Measurements from ENCODE around the gene DNAAF5.

Gene DNAAF5

DNA sequence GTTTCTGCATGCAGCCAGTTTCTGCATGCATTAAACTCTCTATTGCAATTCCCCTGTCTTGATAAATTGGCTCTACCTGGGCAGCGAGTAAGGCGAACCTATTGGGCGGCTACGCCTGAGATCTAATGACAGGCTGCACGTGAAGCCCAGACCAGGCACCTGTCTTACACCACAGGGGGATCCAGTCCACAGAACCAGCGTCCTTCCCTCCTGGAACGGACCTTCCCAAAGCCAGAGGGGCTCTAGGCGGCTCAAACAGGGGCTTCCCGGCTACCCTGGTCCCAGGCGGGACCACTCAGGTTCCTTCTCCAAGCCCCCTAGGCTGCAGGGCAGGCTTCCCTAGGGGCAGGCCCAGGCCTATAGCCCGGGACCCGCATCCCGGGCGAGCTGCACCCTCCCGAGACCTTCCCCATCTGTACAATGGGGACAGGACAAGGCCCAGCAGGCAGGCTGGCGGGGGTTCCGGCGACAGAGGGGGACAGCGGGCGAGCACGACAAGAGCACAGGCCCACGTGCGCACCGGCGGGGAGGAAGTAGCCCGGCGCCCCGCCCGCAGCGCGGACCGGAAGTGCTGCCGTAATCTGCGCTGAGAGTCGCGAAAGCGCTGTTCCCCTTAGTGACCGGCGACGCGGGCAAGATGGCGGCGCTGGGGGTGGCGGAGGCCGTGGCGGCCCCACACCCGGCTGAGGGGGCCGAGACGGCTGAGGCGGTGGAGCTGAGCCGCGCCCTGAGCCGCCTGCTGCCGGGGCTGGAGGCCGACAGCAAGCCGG lies at the start of gene DNAAF5:
Gene DNAAF5 (plus strand): TSS at position 616 of the 770 bp plus-strand sequence. CDS start 22 bp downstream, at position 638.
- DNase-seq: peak; percentile 95

DNA sequence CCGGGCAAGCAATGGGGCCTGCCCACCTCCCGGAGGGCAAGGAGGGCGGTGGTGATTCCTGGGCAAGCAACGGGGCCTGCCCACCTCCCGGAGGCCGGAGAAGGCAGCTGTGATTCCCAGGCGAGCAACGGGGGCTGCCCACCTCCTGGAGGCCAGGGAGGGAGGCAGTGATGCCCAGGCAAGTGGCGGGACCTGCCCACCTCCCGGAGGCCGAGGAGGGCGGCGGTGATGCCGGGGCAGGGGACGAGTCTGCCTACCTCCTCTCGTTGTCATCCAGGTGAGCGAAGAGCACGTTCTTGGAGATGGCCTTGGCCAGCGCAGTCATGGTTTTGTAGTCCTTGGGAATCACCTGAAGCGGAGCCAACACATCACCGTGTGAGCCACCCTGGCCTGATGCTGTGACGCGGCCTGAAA lies 49.5 kb upstream of the DNAAF5 start:
- no peak for DNase-seq

DNA sequence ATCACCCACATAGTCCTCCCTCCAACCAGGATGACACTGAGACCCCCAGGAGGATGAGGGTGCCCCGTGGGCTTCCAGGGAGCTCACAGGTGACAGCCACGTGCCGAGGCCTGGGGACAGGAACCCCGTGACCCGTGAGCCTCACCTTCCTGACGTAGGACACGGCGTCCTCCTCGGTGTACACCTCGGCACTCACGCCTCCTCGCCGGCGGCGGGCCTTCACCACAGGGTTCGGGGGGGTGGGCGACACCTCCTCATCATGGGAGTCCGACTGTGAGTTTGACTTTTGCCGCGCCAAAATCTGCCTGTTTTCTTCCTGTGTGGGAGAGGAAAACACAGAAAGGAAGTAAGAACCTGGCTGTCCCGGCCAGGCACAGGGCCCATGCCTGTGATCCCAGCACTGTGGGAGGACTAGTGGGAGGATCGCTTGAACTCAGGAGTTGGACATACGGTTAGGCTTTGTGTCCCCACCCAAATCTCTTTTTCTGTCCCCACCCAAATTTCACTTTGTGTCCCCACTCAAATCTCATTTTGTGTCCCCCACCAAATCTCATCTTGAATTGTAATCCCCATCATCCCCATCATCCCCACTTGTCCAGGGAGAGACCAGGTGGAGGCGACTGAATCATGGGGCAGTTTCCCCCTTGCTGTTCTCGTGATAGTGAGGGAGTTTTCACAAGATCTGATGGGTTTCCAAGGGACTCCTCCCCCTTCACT lies 45.9 kb upstream of the DNAAF5 start:
- DNase-seq: no peak

DNA sequence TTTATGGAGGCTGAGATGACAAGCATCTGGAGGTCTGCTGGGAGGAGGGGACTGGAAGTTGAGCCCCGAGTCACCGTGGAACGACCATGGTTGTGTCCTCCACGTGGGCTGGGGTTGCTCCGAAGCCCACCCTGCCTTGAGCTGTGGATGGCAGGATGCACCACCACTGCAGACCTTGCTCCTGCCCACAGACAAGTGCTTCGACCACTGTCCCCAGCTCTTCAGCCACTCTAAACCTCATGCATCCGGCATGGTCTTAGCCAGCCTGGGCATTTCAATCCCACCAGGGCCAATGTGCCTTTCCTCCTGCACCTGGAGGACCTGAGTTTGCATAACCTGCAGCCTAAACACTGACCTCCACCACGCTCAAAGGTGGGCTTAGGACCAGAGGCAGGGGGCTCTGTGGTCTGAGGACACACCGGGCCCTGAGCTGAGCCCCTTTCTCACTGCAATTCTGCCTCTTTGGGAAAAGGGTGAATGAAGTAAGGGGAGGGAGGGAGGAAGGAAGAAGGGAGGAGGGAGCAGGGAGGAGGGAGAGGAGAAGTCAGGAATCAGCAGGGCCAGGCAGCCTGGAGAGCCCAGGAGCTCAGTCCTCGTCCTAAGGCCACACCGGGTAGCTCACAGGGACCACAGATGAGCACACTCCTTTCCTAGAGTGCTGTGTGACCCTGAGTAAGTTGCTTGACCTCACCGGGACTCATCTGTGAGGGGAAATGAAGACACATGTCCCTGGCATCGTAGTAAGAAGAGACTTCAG lies 44.8 kb upstream of the DNAAF5 start:
- DNase-seq: no peak

DNA sequence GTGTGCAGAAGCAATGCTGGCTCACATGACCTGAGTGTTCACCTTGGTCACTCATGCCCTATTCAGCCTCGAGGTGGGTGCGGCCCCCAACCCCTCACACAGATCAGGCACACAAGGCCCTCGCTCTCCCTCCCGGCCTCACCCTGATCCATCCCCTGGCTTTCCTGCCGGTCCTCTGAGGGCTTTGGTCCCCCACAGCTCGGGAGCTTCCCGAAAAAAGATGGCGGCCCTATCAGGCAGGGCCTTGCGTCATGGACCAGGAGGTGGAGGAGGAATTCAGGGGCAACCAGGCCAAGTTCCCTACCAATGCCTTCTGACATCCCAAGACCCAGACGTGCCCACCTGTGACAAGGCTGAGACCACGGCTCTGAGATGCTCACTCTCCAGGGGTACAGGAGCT lies 43.7 kb upstream of the DNAAF5 start:
- DNase-seq: no peak

DNA sequence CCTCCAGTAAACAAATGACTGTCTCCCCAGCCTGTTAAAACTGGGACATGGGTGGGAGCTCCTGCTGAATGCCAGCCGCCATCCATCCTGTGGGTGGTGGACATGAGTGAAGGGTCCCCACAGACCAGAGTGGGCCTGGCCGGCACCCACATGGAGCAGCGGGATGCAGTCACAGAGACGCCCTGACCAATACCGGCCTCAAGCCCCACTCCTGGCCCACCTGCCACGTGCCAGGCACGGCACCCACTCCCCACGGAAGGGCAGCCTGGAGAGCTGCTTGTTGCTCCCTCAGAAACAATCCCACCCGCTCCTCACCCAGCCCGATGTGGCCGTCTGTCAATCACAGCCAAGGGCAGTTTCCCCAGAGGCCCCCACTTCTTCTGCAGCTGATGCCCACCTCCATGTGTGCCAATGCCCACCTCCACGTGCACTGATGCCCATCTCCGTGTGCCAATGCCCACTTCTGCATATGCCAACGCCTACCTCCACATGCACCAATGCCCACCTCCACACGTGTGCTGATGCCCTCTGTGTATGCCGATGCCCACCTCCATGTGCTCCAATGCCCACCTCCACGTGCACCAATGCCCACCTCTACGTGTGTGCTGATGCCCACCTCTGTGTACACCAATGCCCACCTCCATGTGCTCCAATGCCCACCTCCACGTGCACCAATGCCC lies 42.8 kb upstream of the DNAAF5 start:
- no peak for DNase-seq

DNA sequence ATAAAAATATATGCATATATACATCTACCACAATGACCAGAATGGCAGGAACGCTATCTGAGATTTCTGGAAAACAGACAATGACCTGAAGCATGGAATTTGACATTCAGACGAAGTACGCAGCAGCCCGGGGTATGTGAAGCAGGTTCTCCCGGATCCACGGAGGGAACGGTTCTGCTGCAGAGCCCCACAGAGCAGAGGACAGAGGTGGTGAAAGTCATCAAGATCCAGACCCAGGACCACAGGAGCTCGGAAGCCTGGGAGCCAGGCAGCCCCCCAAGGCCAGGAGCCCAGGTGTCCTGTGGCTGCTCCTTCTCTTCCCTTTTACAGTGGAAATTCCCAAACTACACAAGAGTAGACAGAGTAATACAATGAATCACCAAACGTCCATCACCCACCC lies 42.1 kb upstream of the DNAAF5 start:
- no peak for DNase-seq

DNA sequence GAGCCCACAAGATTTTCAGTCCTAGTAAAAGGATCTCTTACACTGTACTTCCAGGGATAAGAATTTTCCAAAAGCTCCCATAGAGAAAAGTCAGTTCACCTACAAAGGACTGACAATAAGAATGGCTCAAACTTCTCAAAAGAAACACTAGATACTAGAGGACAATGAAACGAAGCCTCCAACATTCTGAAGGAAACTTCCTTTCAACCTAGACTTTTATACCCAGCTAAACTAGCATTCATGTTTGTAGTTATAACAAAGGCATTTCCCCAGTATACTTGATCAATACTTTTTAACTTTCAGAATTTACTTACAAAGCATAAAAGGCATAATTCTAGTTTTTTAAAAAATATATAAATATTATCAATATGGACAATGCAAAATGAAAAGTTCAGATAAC lies 41.0 kb upstream of the DNAAF5 start:
- no peak for DNase-seq

DNA sequence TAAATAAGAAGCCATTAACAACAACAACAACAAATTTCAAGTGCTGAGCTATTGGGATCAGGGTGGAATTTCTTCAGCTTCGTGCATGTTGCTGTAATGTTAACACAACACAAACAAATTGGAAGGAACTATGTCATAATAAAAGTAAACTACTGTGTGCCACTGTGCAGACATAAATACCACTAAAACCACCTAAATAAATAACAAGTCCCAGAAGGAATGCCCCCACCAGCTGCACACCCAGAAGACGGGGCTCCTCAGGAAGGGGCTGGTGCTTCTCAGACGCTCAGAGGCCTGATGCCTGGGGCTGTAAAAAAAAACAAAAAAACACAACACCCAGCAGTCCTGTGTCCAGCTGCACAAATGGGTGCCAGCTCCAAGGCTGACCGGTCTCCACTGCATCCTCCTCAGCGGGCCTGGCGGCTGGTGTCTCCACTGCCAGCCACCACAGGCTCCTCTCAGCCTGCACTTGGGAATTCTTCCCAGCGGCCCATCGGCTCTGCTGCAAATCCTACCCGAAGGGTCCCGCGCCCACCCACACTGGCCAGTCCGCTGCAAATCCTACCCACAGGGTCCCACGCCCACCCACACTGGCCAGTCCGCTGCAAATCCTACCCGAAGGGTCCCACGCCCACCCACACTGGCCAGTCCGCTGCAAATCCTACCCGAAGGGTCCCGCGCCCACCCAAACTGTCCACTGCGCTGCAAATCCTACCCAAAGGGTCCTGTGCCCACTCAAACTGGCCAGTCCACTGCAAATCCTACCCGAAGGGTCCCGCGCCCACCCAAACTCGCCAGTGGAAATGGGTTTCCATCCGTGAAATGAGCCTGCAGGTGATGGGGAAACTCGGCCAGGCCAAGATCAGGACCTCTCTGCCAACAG lies 35.8 kb upstream of the DNAAF5 start:
- DNase-seq: no peak

DNA sequence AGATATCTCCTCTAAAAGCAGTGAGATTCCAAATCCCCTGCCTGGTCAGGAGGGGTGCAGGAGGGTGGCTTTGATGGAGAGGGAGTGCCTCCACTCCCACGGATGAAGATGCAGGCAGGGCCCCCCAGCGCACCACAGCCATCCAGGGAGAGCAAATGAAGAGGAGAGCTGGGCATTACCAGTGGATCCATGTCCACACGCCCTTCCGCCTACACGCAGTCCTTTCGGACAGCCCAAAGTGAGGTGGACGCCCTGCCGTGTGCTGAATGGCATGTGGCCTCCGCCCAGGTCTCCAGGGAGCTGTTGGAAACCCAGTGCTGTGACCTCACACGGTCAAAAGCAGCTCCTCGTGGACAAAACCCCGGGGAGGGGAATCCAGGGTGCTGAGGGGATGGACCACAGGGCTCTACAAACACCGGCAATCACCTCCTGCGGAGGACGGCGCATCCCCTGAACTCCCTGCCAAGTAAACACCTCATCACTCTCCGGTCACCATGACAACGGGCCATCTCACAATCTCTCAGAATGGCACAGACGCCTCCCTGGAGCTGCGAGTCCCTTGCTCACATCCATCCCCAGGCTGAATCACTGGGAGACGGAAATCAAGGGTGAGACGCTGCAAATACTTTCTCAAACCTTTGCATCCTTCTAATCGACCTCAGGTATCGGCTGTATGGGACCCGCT lies 35.0 kb upstream of the DNAAF5 start:
- DNase-seq: no peak

DNA sequence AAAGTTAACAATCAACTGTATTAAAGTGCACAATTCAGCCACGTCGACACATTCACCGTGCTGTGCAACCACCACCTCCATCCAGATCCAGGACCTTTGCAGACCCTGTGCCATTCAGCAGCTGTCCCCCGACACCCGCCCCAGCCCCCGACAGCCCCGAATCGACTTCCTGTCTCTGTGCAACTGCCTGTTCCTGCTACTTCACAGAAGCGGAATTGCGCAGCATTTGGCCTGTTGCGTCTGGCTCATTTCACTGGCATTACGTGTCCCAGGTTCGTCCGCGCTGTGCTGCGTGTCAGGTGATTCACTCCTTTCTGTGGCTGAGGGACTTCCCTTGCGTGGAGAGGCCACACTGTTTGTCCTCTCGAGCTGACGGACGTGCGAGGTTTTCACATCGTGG lies 33.2 kb upstream of the DNAAF5 start:
- no peak for DNase-seq

DNA sequence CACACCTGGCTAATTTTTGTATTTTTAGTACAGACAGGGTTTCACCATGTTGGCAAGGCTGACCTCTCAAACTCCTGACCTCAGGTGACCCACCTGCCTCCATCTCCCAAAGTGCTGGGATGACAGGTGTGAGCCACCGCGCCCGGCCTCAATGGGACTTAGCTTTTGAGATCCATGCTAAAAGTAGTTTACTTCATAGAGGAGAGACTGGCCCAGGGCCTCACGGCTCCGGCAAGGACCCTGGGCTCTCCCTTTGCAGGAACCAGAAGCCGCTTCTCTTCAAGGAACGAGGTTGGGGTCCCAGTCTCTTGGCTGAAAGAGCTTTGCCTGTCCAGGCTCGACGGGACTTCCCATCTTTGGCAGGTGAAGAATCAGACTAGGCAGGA lies 30.1 kb upstream of the DNAAF5 start:
- no peak for DNase-seq

DNA sequence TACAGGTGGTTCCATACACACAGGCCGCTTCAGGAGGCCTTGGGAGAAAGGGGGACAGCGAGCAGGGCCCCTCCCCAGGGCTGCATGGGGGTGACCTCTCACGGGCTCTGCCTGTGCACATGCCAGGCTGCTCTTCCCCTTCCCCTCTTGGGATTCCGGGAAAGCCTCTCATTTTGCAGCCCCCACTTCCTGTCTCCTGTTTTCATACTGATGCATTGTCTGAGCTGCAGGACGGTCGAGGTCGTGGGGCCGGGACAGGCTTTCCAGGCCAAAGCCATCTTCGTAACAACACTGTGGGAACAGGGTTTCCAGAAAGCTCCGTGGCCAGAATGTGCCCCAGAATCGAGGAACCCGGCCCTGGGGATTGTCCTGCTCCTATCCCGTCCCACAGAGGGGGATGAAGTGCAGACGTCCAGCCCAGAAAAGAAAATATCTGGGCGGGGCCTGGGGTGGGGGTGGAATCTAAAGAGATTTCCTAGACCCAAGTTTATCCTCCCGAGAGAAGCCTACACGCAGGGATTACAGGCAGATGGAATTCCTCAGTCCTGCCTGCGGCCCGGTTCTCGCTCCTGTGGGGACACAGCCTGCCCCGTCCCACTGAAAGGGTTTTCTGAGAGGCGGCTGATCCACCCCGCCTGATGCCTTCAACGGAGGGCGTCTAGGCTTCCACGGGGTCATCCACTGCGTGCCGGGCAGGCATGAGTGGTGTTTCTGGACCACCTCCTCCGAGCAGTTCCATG lies 29.5 kb upstream of the DNAAF5 start:
- DNase-seq: no peak

DNA sequence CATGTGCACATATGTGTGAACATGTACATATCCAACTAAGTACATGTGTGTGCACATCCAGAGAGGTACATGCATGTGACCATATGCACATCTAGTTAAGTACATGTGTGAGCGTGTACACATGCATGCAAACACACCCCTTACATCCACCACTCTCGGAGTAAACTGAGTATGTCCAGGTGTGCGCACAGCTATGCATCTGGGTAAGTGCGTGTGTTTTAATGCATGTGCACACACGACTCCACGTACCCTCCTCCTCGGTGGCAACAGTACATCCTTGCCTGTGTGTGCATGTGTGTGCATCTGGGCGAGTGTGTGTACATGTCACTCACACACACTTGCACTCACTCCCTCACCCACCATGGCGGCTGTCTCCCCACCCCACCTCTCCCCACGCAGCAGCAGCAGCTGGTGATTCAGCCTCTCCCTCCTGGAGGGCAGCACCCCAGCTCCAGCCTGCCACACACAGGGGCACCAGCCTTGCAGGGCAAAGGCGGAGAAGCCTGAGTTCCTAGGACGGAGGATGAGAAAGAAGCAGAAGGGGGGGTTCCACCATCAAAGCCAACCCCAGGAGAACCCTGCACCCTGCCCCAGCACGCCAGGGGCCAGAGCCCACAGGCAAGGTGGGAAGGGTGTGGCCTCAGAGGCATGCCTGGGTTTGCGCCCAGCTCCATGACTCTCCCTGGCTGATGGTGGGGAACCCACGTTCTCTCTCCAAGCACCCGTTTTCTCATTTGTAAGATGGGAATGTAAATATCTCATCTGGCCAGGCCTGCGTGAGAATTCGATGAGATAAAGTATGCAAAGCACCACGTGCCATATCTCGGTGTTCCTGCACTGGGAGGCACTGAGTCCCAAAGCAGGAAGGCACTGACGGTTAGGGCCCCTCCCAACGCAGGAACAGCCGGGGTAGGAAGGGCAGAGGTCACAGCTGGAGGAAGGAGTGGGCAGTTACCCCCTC lies 27.7 kb upstream of the DNAAF5 start:
- DNase-seq: no peak

DNA sequence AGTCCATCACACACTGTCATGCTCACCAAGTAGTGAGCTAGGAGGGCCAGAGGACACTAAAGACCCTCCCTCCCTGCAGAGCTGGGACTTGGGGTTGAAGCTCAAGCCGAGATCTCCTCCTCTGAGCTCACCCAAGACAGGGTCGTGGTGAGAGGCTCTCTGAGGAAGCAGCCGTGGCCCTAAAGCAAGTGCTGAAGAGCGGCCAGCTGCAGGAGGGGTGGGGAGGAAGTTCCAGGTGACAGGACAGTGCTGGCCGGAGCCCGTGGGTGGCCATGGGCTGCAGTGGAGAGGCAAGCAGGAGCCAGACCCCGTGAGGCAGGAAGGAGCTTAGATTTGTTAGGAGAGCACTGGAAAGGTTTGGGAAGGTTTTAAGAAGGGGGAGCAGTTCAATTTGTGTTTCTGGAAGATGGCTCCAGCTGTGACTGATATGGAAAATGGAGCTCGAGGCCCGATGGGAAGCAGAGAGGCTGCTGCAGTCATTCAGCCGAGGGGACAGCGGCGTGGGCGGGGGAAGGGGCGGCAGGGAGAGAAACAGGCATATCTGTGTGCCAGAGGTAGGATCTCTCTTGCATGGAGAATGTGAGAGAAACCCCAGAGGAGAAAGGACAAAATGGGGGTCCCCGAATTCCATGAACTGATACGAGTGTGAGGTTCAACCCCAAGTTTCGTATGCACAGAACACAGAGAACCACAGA lies 26.9 kb upstream of the DNAAF5 start:
- no peak for DNase-seq

DNA sequence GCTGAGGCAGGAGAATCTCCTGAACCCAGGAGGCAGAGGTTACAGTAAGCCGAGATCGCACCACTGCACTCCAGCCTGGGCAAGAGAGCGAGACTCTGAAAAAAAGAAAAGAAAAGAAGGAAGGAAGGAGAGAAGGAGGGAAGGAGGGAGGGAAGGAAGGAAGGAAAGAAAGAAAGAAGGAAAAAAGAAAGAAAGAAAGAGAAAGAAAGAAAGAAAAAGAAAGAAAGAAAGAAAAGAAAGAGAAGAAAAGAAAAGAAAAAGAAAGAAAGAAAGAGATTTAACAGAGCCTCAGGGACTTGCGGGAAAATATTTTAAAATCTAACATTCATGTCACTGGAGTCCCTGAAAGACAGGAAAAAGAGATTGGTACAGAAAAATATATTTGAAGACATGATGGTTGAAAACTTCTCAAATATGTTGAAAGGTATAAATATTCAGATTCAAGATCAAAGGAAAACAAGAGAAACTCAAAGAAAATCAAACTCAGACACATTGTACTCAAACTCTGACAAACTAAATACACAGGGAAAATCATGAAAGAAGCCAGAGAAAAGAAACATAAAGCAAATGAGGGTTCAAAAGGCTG lies 25.3 kb upstream of the DNAAF5 start:
- DNase-seq: no peak

DNA sequence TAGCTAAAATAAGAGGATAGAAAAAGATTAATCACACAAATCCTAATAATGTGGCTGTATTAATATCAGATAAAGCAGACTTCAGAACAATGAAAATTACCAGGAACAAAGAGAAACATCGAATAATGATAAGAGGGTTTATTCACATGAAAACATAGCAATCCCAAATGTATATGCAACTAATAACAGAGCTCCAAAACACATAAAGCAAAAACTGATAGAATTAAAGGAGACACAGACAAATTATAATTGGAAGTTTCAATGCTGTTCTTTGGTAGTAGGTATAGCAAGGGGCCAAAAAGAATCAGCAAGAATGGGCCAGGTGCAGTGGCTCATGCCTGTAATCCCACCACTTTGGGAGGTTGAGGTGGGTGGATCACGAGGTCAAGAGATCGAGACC lies 23.4 kb upstream of the DNAAF5 start:
- DNase-seq: no peak

DNA sequence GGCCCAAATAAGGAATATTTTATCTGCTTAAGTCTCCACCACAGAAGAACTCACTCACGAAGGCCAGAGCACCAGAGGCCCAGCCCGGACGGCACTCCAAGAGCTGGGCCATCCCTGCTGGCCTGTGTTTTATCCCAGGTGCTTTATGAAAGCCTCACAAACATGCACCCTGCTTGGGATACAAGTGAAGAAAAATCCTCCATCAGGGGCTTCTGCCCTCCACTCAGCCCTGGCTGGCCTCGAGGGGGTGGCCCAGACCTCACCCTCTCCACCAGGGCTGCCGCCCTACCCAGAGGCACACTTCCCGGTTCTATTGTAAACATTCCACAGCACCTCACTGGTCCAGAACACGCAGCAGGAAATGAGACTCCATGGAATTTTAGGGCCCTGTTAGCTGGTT lies 19.8 kb upstream of the DNAAF5 start:
- no peak for DNase-seq

Measured in NCI-H226 (cell line).